Measurements from ENCODE around the gene STAT5B. TPM values are rescaled to one million over a fixed set of nuclear protein-coding genes. Genes with fewer than 3 reads are reported as not detected.
A peak's percentile ranks its signal among the peaks of the same experiment; 100 is the strongest.

STAT5B gene
- polyA plus RNA-seq, 4 donors, result 13.4 to 53.6 (median 20.1) TPM

- no peak for DNase-seq
- 91 to 92% (median 91%) methylated on average over 19 of the region's 19 CpGs for WGBS, 3 donors
- H3K4me3 ChIP-seq (ENCODE audit: low read depth in 1 of 3, low read length in 3 of 3), result no peak overlapping the region
- H3K4me1 ChIP-seq (ENCODE audit: control insufficient read depth in 3 of 3, insufficient read depth in 2 of 3, low read depth in 1 of 3, low read length in 2 of 3), result no peaks in the 10 kb centered on the region
- no peak overlapping the region for H3K27ac ChIP-seq (ENCODE audit: low read depth in 1 of 3, low read length in 2 of 3)
- FAIRE-seq, result no peak
- H3K36me3 ChIP-seq (ENCODE audit: control insufficient read depth in 3 of 3, insufficient read depth in 2 of 3, low read depth in 1 of 3, low read length in 3 of 3), result peaks cover 0 to 2% (median 0%) of the 10 kb centered on the region in 3 donors
- H3K9me3 ChIP-seq (ENCODE audit: control insufficient read depth in 2 of 2, insufficient read depth in 1 of 2, low read depth in 1 of 2, low read length in 1 of 2), result no peaks in the 10 kb centered on the region
- peaks cover 0 to 10% (median 0%) of the 10 kb centered on the region in 3 donors for H3K27me3 ChIP-seq (ENCODE audit: control insufficient read depth in 3 of 3, insufficient read depth in 3 of 3, low read length in 3 of 3)
Measured at GRCh38 chr17:42166196-42166763, 109.9 kb downstream of the STAT5B start.

DNA sequence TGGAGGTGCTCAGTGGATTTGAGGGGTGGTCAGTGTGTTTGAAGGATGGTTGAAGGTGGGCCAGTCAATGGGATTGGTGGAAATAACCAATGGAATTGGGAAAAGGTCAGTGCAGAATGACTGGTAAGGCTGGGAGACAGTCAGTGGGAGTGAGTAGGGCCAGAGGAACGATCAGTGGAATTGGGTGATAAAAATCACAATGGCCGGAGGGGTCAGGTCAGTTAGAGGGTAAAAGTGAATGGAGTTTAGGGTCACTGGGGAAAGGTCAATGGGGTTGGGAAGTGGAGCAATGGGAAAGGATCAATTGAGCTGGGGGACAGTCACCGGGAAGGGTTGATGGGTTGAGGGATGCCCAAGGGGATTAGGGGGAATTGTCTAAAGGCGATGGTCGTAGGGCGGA, 110.4 kb downstream of the STAT5B start:
- Histone ChIP-seq H3K27ac (ENCODE audit: low read depth in 1 of 3, low read length in 2 of 3) (no peak overlapping the region), H3K4me3 (ENCODE audit: low read depth in 1 of 3, low read length in 3 of 3) (no peak overlapping the region), H3K27me3 (ENCODE audit: control insufficient read depth in 3 of 3, insufficient read depth in 3 of 3, low read length in 3 of 3) (peaks cover 0 to 5% (median 0%) of the 10 kb centered on the region in 3 donors), H3K36me3 (ENCODE audit: control insufficient read depth in 3 of 3, insufficient read depth in 2 of 3, low read depth in 1 of 3, low read length in 3 of 3) (peaks cover 0 to 2% (median 0%) of the 10 kb centered on the region in 3 donors), H3K9me3 (ENCODE audit: control insufficient read depth in 2 of 2, insufficient read depth in 1 of 2, low read depth in 1 of 2, low read length in 1 of 2) (no peaks in the 10 kb centered on the region), H3K4me1 (ENCODE audit: control insufficient read depth in 3 of 3, insufficient read depth in 2 of 3, low read depth in 1 of 3, low read length in 2 of 3) (no peaks in the 10 kb centered on the region)
- 90 to 95% (median 91%) methylated on average over 6 of the region's 6 CpGs for WGBS, 3 donors
- no peak for FAIRE-seq
- no peak for DNase-seq

GRCh38 chr17:42163696-42164407, 112.3 kb downstream of the STAT5B start:
- H3K27me3 ChIP-seq (ENCODE audit: control insufficient read depth in 3 of 3, insufficient read depth in 3 of 3, low read length in 3 of 3), result no peaks in the 10 kb centered on the region
- H3K27ac ChIP-seq (ENCODE audit: low read depth in 1 of 3, low read length in 2 of 3), result no peak overlapping the region
- no peaks in the 10 kb centered on the region for H3K36me3 ChIP-seq (ENCODE audit: control insufficient read depth in 3 of 3, insufficient read depth in 2 of 3, low read depth in 1 of 3, low read length in 3 of 3)
- FAIRE-seq (no peak), DNase-seq (no peak)
- no peaks in the 10 kb centered on the region for H3K9me3 ChIP-seq (ENCODE audit: control insufficient read depth in 2 of 2, insufficient read depth in 1 of 2, low read depth in 1 of 2, low read length in 1 of 2)
- 59 to 76% (median 69%) methylated on average over 20 to 22 of the region's 22 CpGs for WGBS, 3 donors
- no peaks in the 10 kb centered on the region for H3K4me1 ChIP-seq (ENCODE audit: control insufficient read depth in 3 of 3, insufficient read depth in 2 of 3, low read depth in 1 of 3, low read length in 2 of 3)
- no peak overlapping the region for H3K4me3 ChIP-seq (ENCODE audit: low read depth in 1 of 3, low read length in 3 of 3)

- WGBS, 3 donors, result 57 to 63% (median 59%) methylated on average over 8 of the region's 8 CpGs
- H3K36me3 ChIP-seq (ENCODE audit: control insufficient read depth in 3 of 3, insufficient read depth in 2 of 3, low read depth in 1 of 3, low read length in 3 of 3), result no peaks in the 10 kb centered on the region
- no peak overlapping the region for H3K27ac ChIP-seq (ENCODE audit: low read depth in 1 of 3, low read length in 2 of 3)
- H3K9me3 ChIP-seq (ENCODE audit: control insufficient read depth in 2 of 2, insufficient read depth in 1 of 2, low read depth in 1 of 2, low read length in 1 of 2), result no peaks in the 10 kb centered on the region
- no peaks in the 10 kb centered on the region for H3K4me1 ChIP-seq (ENCODE audit: control insufficient read depth in 3 of 3, insufficient read depth in 2 of 3, low read depth in 1 of 3, low read length in 2 of 3)
- H3K4me3 ChIP-seq (ENCODE audit: low read depth in 1 of 3, low read length in 3 of 3), result no peak overlapping the region
- no peaks in the 10 kb centered on the region for H3K27me3 ChIP-seq (ENCODE audit: control insufficient read depth in 3 of 3, insufficient read depth in 3 of 3, low read length in 3 of 3)
- FAIRE-seq (no peak), DNase-seq (peak in 1 of 2 donors; percentile 23)
Measured at GRCh38 chr17:42163113-42163512, 113.1 kb downstream of the STAT5B start.

DNA sequence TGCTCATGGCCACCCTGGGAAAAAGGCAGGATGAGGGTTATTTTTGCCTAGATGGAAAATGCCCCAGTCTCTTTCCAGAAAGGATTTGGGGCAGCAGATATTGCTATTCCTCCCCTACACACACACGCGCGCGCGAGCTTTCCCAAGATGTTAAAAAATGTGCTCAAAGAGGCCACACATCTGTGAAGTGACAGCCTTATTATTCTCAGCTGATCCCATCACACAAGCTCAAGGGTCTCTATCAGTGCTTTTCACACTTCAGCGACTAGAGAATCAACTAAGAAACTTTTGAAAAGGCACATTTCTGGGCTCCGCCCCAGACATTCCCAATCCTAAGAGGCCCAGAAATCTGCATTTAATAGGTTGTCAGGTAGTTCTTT, 115.7 kb downstream of the STAT5B start:
- 91 to 98% (median 92%) methylated on average over 7 of the region's 7 CpGs for WGBS, 3 donors
- FAIRE-seq, result no peak

GRCh38 chr17:42159796-42160530, 116.2 kb downstream of the STAT5B start:
- H3K27me3 ChIP-seq (ENCODE audit: control insufficient read depth in 3 of 3, insufficient read depth in 3 of 3, low read length in 3 of 3), result no peaks in the 10 kb centered on the region
- WGBS, 3 donors, result 76 to 77% (median 77%) methylated on average over 14 of the region's 14 CpGs
- H3K4me1 ChIP-seq (ENCODE audit: control insufficient read depth in 3 of 3, insufficient read depth in 2 of 3, low read depth in 1 of 3, low read length in 2 of 3), result no peaks in the 10 kb centered on the region
- FAIRE-seq (no peak), DNase-seq (no peak)
- H3K4me3 ChIP-seq (ENCODE audit: low read depth in 1 of 3, low read length in 3 of 3), result no peak overlapping the region
- no peaks in the 10 kb centered on the region for H3K9me3 ChIP-seq (ENCODE audit: control insufficient read depth in 2 of 2, insufficient read depth in 1 of 2, low read depth in 1 of 2, low read length in 1 of 2)
- H3K36me3 ChIP-seq (ENCODE audit: control insufficient read depth in 3 of 3, insufficient read depth in 2 of 3, low read depth in 1 of 3, low read length in 3 of 3), result no peaks in the 10 kb centered on the region
- no peak overlapping the region for H3K27ac ChIP-seq (ENCODE audit: low read depth in 1 of 3, low read length in 2 of 3)

More for the DNA sequence above, 115.7 kb downstream of the STAT5B start:
- Histone ChIP-seq H3K27ac (ENCODE audit: low read depth in 1 of 3, low read length in 2 of 3) (no peak overlapping the region), H3K4me1 (ENCODE audit: control insufficient read depth in 3 of 3, insufficient read depth in 2 of 3, low read depth in 1 of 3, low read length in 2 of 3) (no peaks in the 10 kb centered on the region), H3K9me3 (ENCODE audit: control insufficient read depth in 2 of 2, insufficient read depth in 1 of 2, low read depth in 1 of 2, low read length in 1 of 2) (no peaks in the 10 kb centered on the region), H3K4me3 (ENCODE audit: low read depth in 1 of 3, low read length in 3 of 3) (no peak overlapping the region), H3K27me3 (ENCODE audit: control insufficient read depth in 3 of 3, insufficient read depth in 3 of 3, low read length in 3 of 3) (no peaks in the 10 kb centered on the region), H3K36me3 (ENCODE audit: control insufficient read depth in 3 of 3, insufficient read depth in 2 of 3, low read depth in 1 of 3, low read length in 3 of 3) (no peaks in the 10 kb centered on the region)
- DNase-seq, result no peak

DNA sequence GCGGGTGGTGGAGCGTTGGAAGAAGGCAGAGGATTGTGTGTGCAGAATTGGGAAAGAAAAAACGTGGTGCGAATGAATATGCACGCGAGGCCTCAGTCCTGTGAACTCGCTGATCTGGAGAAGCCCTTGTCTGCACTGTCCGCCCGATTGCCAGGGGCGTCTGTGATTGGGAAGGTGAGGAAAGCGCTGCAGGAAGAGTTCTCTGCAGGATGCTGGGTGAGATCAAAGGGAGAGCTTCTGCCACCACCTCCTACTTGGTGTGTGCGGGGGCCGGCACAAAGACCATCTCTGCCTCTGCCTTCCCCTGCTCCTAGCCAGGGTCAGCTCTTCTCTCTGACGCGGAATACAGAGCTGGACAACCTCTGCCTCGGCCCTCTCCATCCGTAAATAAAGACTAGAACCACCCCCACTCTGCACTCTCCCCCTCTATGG, 120.6 kb downstream of the STAT5B start:
- Histone ChIP-seq H3K9me3 (ENCODE audit: control insufficient read depth in 2 of 2, insufficient read depth in 1 of 2, low read depth in 1 of 2, low read length in 1 of 2) (no peaks in the 10 kb centered on the region), H3K4me3 (ENCODE audit: low read depth in 1 of 3, low read length in 3 of 3) (peak overlapping the region in 1 of 3 donors; percentile 96), H3K27me3 (ENCODE audit: control insufficient read depth in 3 of 3, insufficient read depth in 3 of 3, low read length in 3 of 3) (no peaks in the 10 kb centered on the region), H3K36me3 (ENCODE audit: control insufficient read depth in 3 of 3, insufficient read depth in 2 of 3, low read depth in 1 of 3, low read length in 3 of 3) (peaks cover 0 to 16% (median 2%) of the 10 kb centered on the region in 3 donors), H3K4me1 (ENCODE audit: control insufficient read depth in 3 of 3, insufficient read depth in 2 of 3, low read depth in 1 of 3, low read length in 2 of 3) (peaks cover 2 to 12% (median 3%) of the 10 kb centered on the region in 3 donors), H3K27ac (ENCODE audit: low read depth in 1 of 3, low read length in 2 of 3) (no peak overlapping the region)
- FAIRE-seq (no peak), DNase-seq (no peak)
- WGBS, 3 donors, result 38 to 68% (median 67%) methylated on average over 17 of the region's 17 CpGs

- peaks cover 3 to 12% (median 4%) of the 10 kb centered on the region in 3 donors for H3K4me1 ChIP-seq (ENCODE audit: control insufficient read depth in 3 of 3, insufficient read depth in 2 of 3, low read depth in 1 of 3, low read length in 2 of 3)
- WGBS, 3 donors, result 3 to 6% (median 4%) methylated on average over 15 of the region's 15 CpGs
Measured at GRCh38 chr17:42153919-42154742, 122.1 kb downstream of the STAT5B start.

More at GRCh38 chr17:42153919-42154742, 122.1 kb downstream of the STAT5B start:
- DNase-seq (peak; percentile 48 to 70), FAIRE-seq (no peak)
- peaks cover 0 to 27% (median 3%) of the 10 kb centered on the region in 3 donors for H3K36me3 ChIP-seq (ENCODE audit: control insufficient read depth in 3 of 3, insufficient read depth in 2 of 3, low read depth in 1 of 3, low read length in 3 of 3)
- H3K27ac ChIP-seq (ENCODE audit: low read depth in 1 of 3, low read length in 2 of 3), result peak overlapping the region; percentile 47 to 83 (median 82)
- H3K27me3 ChIP-seq (ENCODE audit: control insufficient read depth in 3 of 3, insufficient read depth in 3 of 3, low read length in 3 of 3), result no peaks in the 10 kb centered on the region
- peak overlapping the region; percentile 94 to 96 (median 96) for H3K4me3 ChIP-seq (ENCODE audit: low read depth in 1 of 3, low read length in 3 of 3)
- no peaks in the 10 kb centered on the region for H3K9me3 ChIP-seq (ENCODE audit: control insufficient read depth in 2 of 2, insufficient read depth in 1 of 2, low read depth in 1 of 2, low read length in 1 of 2)

All from small intestine (tissue), 7 donors.